GM23338 (cell line): Measurements from ENCODE around the gene WWC1. TPM values are rescaled to one million over a fixed set of nuclear protein-coding genes. Genes with fewer than 3 reads are reported as not detected.

Source experiments
- ATAC-seq: fragments of 200-7000 bp; cut with Tn5 transposase; 3 replicates; pipeline ENCODE4 v1.9.1; 2020
- DNase-seq: peaks from one replicate; pipeline ENCODE4 v3.0.0-alpha.2; 2015; ENCODE audit warnings: low spot score
- H2AFZ ChIP-seq: fragments of 200-600 bp; sonication (generic); 2 replicates; pipeline ENCODE4 v1.8.0; 2016; ENCODE audit warnings: antibody characterized with exemption, mild to moderate bottlenecking, moderate library complexity
- H3F3A ChIP-seq: fragments of 200-600 bp; sonication (generic); replicated peaks from 2 replicates; pipeline ENCODE4 v1.8.0; 2017; ENCODE audit warnings: antibody characterized with exemption, mixed run types, low read depth
- H3K27ac ChIP-seq: fragments of 200-600 bp; sonication (generic); 2 replicates; pipeline ENCODE4 v1.6.1; 2016; ENCODE audit warnings: low read depth
- H3K27me3 ChIP-seq: fragments of 200-600 bp; sonication (generic); 2 replicates; pipeline ENCODE4 v1.8.0; 2016; ENCODE audit warnings: mild to moderate bottlenecking, mixed run types, moderate library complexity; ENCODE audit not compliant: insufficient read depth
- H3K36me3 ChIP-seq: fragments of 200-600 bp; sonication (generic); 2 replicates; pipeline ENCODE4 v1.8.0; 2016; ENCODE audit warnings: mild to moderate bottlenecking; ENCODE audit not compliant: insufficient read depth
- H3K4me1 ChIP-seq: fragments of 200-600 bp; sonication (generic); 2 replicates; pipeline ENCODE4 v1.8.0; 2016; ENCODE audit warnings: mild to moderate bottlenecking, moderate library complexity; ENCODE audit not compliant: insufficient read depth
- H3K4me2 ChIP-seq: fragments of 200-600 bp; sonication (generic); 2 replicates; pipeline ENCODE4 v1.7.1; 2017; ENCODE audit warnings: mixed run types
- H3K4me3 ChIP-seq: fragments of 200-600 bp; sonication (generic); 2 replicates; pipeline ENCODE4 v1.6.1; 2016; ENCODE audit warnings: mixed run types
- H3K79me2 ChIP-seq: fragments of 200-600 bp; sonication (generic); replicated peaks from 2 replicates; pipeline ENCODE4 v1.8.0; 2017; ENCODE audit warnings: mild to moderate bottlenecking; ENCODE audit not compliant: insufficient read depth
- H3K9me2 ChIP-seq: fragments of 200-600 bp; sonication (generic); 2 replicates; pipeline ENCODE4 v1.8.0; 2017; ENCODE audit not compliant: insufficient read depth
- H4K20me1 ChIP-seq: fragments of 200-600 bp; sonication (generic); replicated peaks from 2 replicates; pipeline ENCODE4 v1.8.0; 2017; ENCODE audit warnings: mild to moderate bottlenecking; ENCODE audit not compliant: insufficient read depth
- H3K27ac Mint-ChIP-seq: 2 replicates; pipeline ENCODE4 v1.8.0; 2020; ENCODE audit warnings: inconsistent platforms, mild to moderate bottlenecking, moderate library complexity, mixed read lengths
- H3K27me3 Mint-ChIP-seq: 3 replicates; pipeline ENCODE4 v1.8.0; 2022; ENCODE audit warnings: low read depth, mild to moderate bottlenecking, moderate library complexity, mixed read lengths, inconsistent platforms; ENCODE audit not compliant: insufficient read depth, poor library complexity
- H3K36me3 Mint-ChIP-seq: 3 replicates; pipeline ENCODE4 v1.8.0; 2021; ENCODE audit warnings: low read depth, mild to moderate bottlenecking, inconsistent platforms, moderate library complexity, mixed read lengths
- H3K4me1 Mint-ChIP-seq: 3 replicates; pipeline ENCODE4 v1.8.0; 2020; ENCODE audit warnings: mild to moderate bottlenecking, inconsistent platforms, mixed read lengths
- H3K4me3 Mint-ChIP-seq: 3 replicates; pipeline ENCODE4 v1.8.0; 2021; ENCODE audit warnings: moderate library complexity, mild to moderate bottlenecking, inconsistent platforms, mixed read lengths
- H3K9me3 Mint-ChIP-seq: 3 replicates; pipeline ENCODE4 v1.8.0; 2020; ENCODE audit warnings: moderate library complexity, mild to moderate bottlenecking, inconsistent platforms, mixed read lengths
- CREB1 ChIP-seq: fragments of 250-450 bp; sonication (Bioruptor Pico); IDR thresholded peaks from 2 replicates; pipeline ENCODE4 v1.5.0; 2020; ENCODE audit warnings: low read depth, mild to moderate bottlenecking, moderate library complexity
- EZH2 ChIP-seq: fragments of 200-600 bp; sonication (generic); IDR thresholded peaks from one replicate; pipeline ENCODE4 v1.8.0; 2017; ENCODE audit warnings: antibody characterized with exemption, mild to moderate bottlenecking, low read depth; ENCODE audit not compliant: unreplicated experiment
- EZH2phosphoT487 ChIP-seq: fragments of 200-600 bp; sonication (generic); IDR thresholded peaks from one replicate; pipeline ENCODE4 v1.8.1; 2018; ENCODE audit warnings: antibody characterized with exemption; ENCODE audit not compliant: unreplicated experiment
- JUNB ChIP-seq: IDR thresholded peaks from one replicate; pipeline ENCODE4 v1.6.1; 2016; ENCODE audit warnings: antibody characterized with exemption; ENCODE audit not compliant: unreplicated experiment
- POLR2AphosphoS5 ChIP-seq: IDR thresholded peaks from 2 replicates; pipeline ENCODE4 v1.6.1; 2016; ENCODE audit warnings: antibody characterized with exemption, low read depth
- STAT1 ChIP-seq: IDR thresholded peaks from one replicate; pipeline ENCODE4 v1.6.1; 2016; ENCODE audit warnings: antibody characterized with exemption; ENCODE audit not compliant: unreplicated experiment
- ZNF114 ChIP-seq: fragments of 250-450 bp; sonication (Bioruptor Pico); IDR thresholded peaks from 2 replicates; pipeline ENCODE4 v1.5.0; 2020; ENCODE audit warnings: mild to moderate bottlenecking, moderate library complexity
- ZNF331 ChIP-seq: fragments of 250-450 bp; sonication (Bioruptor Pico); IDR thresholded peaks from 2 replicates; pipeline ENCODE4 v1.5.0; 2020; ENCODE audit warnings: low read depth, mild to moderate bottlenecking, moderate library complexity
- polyA plus RNA-seq: library from polyadenylated mRNA; unstranded; fragments of >200 nt; fragmentation: Nextera tagmentation; extraction: Ambion mirVana; gene quantifications from 2 replicates; pipeline ENCODE4 v1.2.1, GENCODE V29; 2016
- total RNA-seq: library from RNA; depleted of rRNA; stranded (reverse); fragments of >200 nt; shearing (Covaris generic); gene quantifications from 2 replicates; pipeline ENCODE4 v1.2.3, GENCODE V29; 2014
- TF ChIP-seq, protein P1 (sequence below): IDR thresholded peaks from one replicate; pipeline ENCODE4 v1.6.1; 2018; ENCODE audit warnings: antibody characterized with exemption; ENCODE audit not compliant: unreplicated experiment

WWC1 gene
- total and polyA plus RNA-seq, 2 experiments from 2014 or later: 25.4 to 27.8 TPM

- TF ChIP-seq, protein P1, sequence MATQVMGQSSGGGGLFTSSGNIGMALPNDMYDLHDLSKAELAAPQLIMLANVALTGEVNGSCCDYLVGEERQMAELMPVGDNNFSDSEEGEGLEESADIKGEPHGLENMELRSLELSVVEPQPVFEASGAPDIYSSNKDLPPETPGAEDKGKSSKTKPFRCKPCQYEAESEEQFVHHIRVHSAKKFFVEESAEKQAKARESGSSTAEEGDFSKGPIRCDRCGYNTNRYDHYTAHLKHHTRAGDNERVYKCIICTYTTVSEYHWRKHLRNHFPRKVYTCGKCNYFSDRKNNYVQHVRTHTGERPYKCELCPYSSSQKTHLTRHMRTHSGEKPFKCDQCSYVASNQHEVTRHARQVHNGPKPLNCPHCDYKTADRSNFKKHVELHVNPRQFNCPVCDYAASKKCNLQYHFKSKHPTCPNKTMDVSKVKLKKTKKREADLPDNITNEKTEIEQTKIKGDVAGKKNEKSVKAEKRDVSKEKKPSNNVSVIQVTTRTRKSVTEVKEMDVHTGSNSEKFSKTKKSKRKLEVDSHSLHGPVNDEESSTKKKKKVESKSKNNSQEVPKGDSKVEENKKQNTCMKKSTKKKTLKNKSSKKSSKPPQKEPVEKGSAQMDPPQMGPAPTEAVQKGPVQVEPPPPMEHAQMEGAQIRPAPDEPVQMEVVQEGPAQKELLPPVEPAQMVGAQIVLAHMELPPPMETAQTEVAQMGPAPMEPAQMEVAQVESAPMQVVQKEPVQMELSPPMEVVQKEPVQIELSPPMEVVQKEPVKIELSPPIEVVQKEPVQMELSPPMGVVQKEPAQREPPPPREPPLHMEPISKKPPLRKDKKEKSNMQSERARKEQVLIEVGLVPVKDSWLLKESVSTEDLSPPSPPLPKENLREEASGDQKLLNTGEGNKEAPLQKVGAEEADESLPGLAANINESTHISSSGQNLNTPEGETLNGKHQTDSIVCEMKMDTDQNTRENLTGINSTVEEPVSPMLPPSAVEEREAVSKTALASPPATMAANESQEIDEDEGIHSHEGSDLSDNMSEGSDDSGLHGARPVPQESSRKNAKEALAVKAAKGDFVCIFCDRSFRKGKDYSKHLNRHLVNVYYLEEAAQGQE: peak; percentile 41
- TF ChIP-seq CREB1 (CRISPR knock-in tag): peak; percentile 58; the same call in 1 of the 2 replicates
- no peak for TF ChIP-seq STAT1
- peak; percentile 98 for TF ChIP-seq POLR2AphosphoS5
- TF ChIP-seq JUNB: no peak
- no peak for TF ChIP-seq EZH2phosphoT487
Observed at GRCh38 chr5:168486136-168486879, 194.9 kb downstream of the WWC1 start, which contains the start of gene RARS1 (continued).

DNA sequence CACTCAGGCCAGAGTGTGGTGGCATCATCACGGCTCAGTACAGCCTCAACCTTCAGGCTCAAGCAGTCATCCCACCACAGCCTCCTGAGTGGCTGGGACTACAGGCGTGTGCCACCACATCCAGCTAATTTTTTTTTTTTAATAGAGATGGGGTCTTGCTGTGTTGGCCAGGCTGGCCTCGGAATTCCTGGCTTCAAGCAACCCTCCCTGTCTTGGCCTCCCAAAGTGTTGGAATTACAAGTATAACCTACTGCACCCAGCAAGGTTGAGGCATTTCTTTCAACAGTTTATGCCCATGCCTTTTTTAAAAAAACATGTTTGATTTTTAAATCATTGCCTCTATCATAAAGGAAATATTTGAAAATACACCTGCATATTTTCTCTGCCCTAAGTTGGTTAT lies 197.6 kb downstream of the WWC1 start:
- peaks cover 11% of the 10 kb centered on the region for H3K4me1 Mint-ChIP-seq
- Histone ChIP-seq H3K4me2 (no peak overlapping the region), H3F3A (0 out of 2 replicates have a peak, but pooled peaks cover 4% of the 10 kb centered on the region), H3K79me2 (peaks cover 37% of the 10 kb centered on the region), H3K4me1 (peaks cover 5% of the 10 kb centered on the region; the same call in 1 of the 2 replicates), H3K36me3 (peaks cover 59% of the 10 kb centered on the region), H3K27me3 (no peaks in the 10 kb centered on the region), H4K20me1 (peaks cover 32% of the 10 kb centered on the region), H3K4me3 (no peak overlapping the region), H2AFZ (no peak overlapping the region), H3K9me2 (no peaks in the 10 kb centered on the region), H3K27ac (no peak overlapping the region)
- H3K27me3 Mint-ChIP-seq: peaks cover 7% of the 10 kb centered on the region
- peaks cover 66% of the 10 kb centered on the region for H3K36me3 Mint-ChIP-seq
- no peak overlapping the region for H3K4me3 Mint-ChIP-seq
- no peak for TF ChIP-seq EZH2
- TF ChIP-seq, protein P1: no peak
- TF ChIP-seq EZH2phosphoT487: no peak
- no peak for TF ChIP-seq ZNF331
- no peak for TF ChIP-seq ZNF114 (CRISPR knock-in tag)
- no peaks in the 10 kb centered on the region for H3K9me3 Mint-ChIP-seq
- DNase-seq (no peak), ATAC-seq (no peak)
- no peak overlapping the region for H3K27ac Mint-ChIP-seq
